Suprapubic skin (tissue), 4 donors: Measurements from ENCODE around the gene CD1E.

Experiments used
- CTCF ChIP-seq, 2 donors: fragments of 200-600 bp in 1 of 2; fragments of 450-650 bp in 1 of 2; sonication (generic) in 1 of 2; IDR thresholded peaks; one replicate each; pipeline ENCODE4 v1.5.1; 2016 to 2019; ENCODE audit warnings: antibody characterized with exemption in 2 of 2, mild to moderate bottlenecking in 1 of 2, moderate library complexity in 1 of 2
- EP300 ChIP-seq: sonication (generic); formaldehyde crosslinking; IDR thresholded peaks from one replicate; pipeline ENCODE4 v1.6.1; 2017; ENCODE audit warnings: antibody characterized with exemption
- POLR2A ChIP-seq, 2 donors: fragments of 450-650 bp; IDR thresholded peaks; one replicate each; pipeline ENCODE4 v1.6.1; 2017; ENCODE audit warnings: antibody characterized with exemption in 2 of 2, mild to moderate bottlenecking in 2 of 2, moderate library complexity in 2 of 2
- POLR2AphosphoS5 ChIP-seq, 3 donors: sonication (generic); formaldehyde crosslinking; IDR thresholded peaks; one replicate each; pipeline ENCODE4 v1.6.1; 2017; ENCODE audit warnings: antibody characterized with exemption in 3 of 3

GRCh38 chr1:158407092-158407491 is 53.4 kb downstream of the CD1E start:
- TF ChIP-seq CTCF (IDR thresholded peaks at IDR 0.05) = no peak
- no peak for TF ChIP-seq POLR2AphosphoS5 (IDR thresholded peaks at IDR 0.05)
- TF ChIP-seq POLR2A (IDR thresholded peaks at IDR 0.05) = no peak
- TF ChIP-seq EP300 = no peak
